Upper lobe of left lung (tissue), 6 donors: Measurements from ENCODE around the gene FRAS1. TPM values are rescaled to one million over a fixed set of nuclear protein-coding genes. Genes with fewer than 3 reads are reported as not detected.

Source experiments
- ATAC-seq, 2 donors: fragments of 200-7000 bp; cut with Tn5 transposase; one replicate each; pipeline ENCODE4 v1.9.1; 2022; ENCODE audit warnings: mild to moderate bottlenecking in 2 of 2, moderate library complexity in 2 of 2; ENCODE audit not compliant: low FRiP score in 2 of 2
- DNase-seq, 2 donors: peaks; one replicate each; pipeline ENCODE4 v3.0.0-alpha.2; 2019 to 2020
- H3K27ac ChIP-seq, 4 donors: fragments of 200-600 bp; sonication (generic); one replicate each; pipeline ENCODE4 v1.5.1; 2016 to 2019
- H3K27me3 ChIP-seq, 4 donors: fragments of 200-600 bp; sonication (generic); one replicate each; pipeline ENCODE4 v1.5.1; 2017 to 2019
- H3K36me3 ChIP-seq, 4 donors: fragments of 200-600 bp; sonication (generic); one replicate each; pipeline ENCODE4 v1.5.1; 2016 to 2019
- H3K4me1 ChIP-seq, 4 donors: fragments of 200-600 bp; sonication (generic); one replicate each; pipeline ENCODE4 v1.5.1; 2018 to 2019
- H3K4me3 ChIP-seq, 4 donors: fragments of 200-600 bp; sonication (generic); one replicate each; pipeline ENCODE4 v1.5.1; 2017 to 2019; ENCODE audit warnings: mild to moderate bottlenecking in 2 of 4, moderate library complexity in 1 of 4
- H3K9me3 ChIP-seq, 4 donors: fragments of 200-600 bp; sonication (generic); one replicate each; pipeline ENCODE4 v1.5.1; 2018 to 2019
- CTCF ChIP-seq, 6 experiments: fragments of 450-650 bp in 4 of 6; fragments of 200-600 bp in 2 of 6; sonication (generic) in 2 of 6; IDR thresholded peaks; one replicate each; pipeline ENCODE4 v1.5.1; 2016 to 2019; ENCODE audit warnings: antibody characterized with exemption in 6 of 6
- EP300 ChIP-seq, 4 donors: sonication (generic); formaldehyde crosslinking; IDR thresholded peaks; one replicate each; pipeline ENCODE4 v1.5.1; 2017; ENCODE audit warnings: antibody characterized with exemption in 4 of 4, control low read depth in 2 of 4
- POLR2A ChIP-seq, 4 donors: fragments of 450-650 bp; IDR thresholded peaks; one replicate each; pipeline ENCODE4 v1.5.1; 2016 to 2017; ENCODE audit warnings: antibody characterized with exemption in 4 of 4, mild to moderate bottlenecking in 2 of 4
- POLR2AphosphoS5 ChIP-seq, 2 donors: sonication (generic); formaldehyde crosslinking; IDR thresholded peaks; one replicate each; pipeline ENCODE4 v1.5.1; 2017; ENCODE audit warnings: antibody characterized with exemption in 2 of 2
- WGBS, 2 donors: methylation state at CpG; one replicate each; pipeline ENCODE4 v1.1.5; 2017 to 2018; 5-methylcytosine and 5-hydroxymethylcytosine counted together
- total RNA-seq, 6 donors: library from RNA; depleted of rRNA in 4 of 6; stranded (reverse); fragments of >200 nt in 4 of 6; gene quantifications; one replicate each; pipeline versions ENCODE4 v1.1.0 to v1.2.1, GENCODE V29; 2016 to 2021
- donor health status: DM: no; HTN: no; CAD: no; lungs with moderate emphysema.
- donor health status: DM: no; HTN: yes; CAD: no; lungs with severe emphysema.

The FRAS1 gene
- total RNA-seq, 6 donors from 2014 or later, result 3.9 to 11.2 (median 6.7) TPM

GRCh38 chr4:78068481-78068880 lies 11.4 kb downstream of the FRAS1 start:
- H3K4me3 ChIP-seq, result no peak overlapping the region
- WGBS, 2 donors, result 0 to 80% methylated on average over 1 of the region's 1 CpG
- H3K27ac ChIP-seq, result no peak overlapping the region
- DNase-seq, result no peak
- H3K36me3 ChIP-seq, result no peaks in the 10 kb centered on the region
- no peak for ATAC-seq
- no peaks in the 10 kb centered on the region for H3K4me1 ChIP-seq
- H3K9me3 ChIP-seq, result no peaks in the 10 kb centered on the region
- H3K27me3 ChIP-seq, result no peaks in the 10 kb centered on the region
- TF ChIP-seq CTCF (IDR thresholded peaks at IDR 0.05) (no peak), EP300 (IDR thresholded peaks at IDR 0.05) (no peak), POLR2AphosphoS5 (IDR thresholded peaks at IDR 0.05) (no peak), POLR2A (IDR thresholded peaks at IDR 0.05) (no peak)

GRCh38 chr4:78069319-78069718 lies 12.2 kb downstream of the FRAS1 start:
- no peak for ATAC-seq
- Histone ChIP-seq H3K27me3 (no peaks in the 10 kb centered on the region), H3K4me3 (no peak overlapping the region), H3K4me1 (no peaks in the 10 kb centered on the region), H3K36me3 (no peaks in the 10 kb centered on the region), H3K27ac (no peak overlapping the region), H3K9me3 (no peaks in the 10 kb centered on the region)
- no peak for DNase-seq
- no peak for TF ChIP-seq EP300 (IDR thresholded peaks at IDR 0.05)
- TF ChIP-seq POLR2A (IDR thresholded peaks at IDR 0.05), result no peak
- no peak for TF ChIP-seq CTCF (IDR thresholded peaks at IDR 0.05)
- no peak for TF ChIP-seq POLR2AphosphoS5 (IDR thresholded peaks at IDR 0.05)
- 81 to 85% methylated on average over 4 of the region's 4 CpGs for WGBS, 2 donors

GRCh38 chr4:78069859-78070258 lies 12.7 kb downstream of the FRAS1 start:
- H3K27me3 ChIP-seq, result no peaks in the 10 kb centered on the region
- H3K9me3 ChIP-seq, result no peaks in the 10 kb centered on the region
- H3K4me1 ChIP-seq, result no peaks in the 10 kb centered on the region
- TF ChIP-seq EP300 (IDR thresholded peaks at IDR 0.05) (no peak), POLR2A (IDR thresholded peaks at IDR 0.05) (no peak), CTCF (IDR thresholded peaks at IDR 0.05) (no peak), POLR2AphosphoS5 (IDR thresholded peaks at IDR 0.05) (no peak)
- WGBS, 2 donors, result 80 to 91% methylated on average over 3 of the region's 3 CpGs
- ATAC-seq (no peak), DNase-seq (no peak)
- H3K27ac ChIP-seq, result no peak overlapping the region
- no peak overlapping the region for H3K4me3 ChIP-seq
- no peaks in the 10 kb centered on the region for H3K36me3 ChIP-seq

- no peak overlapping the region for H3K4me3 ChIP-seq
- H3K36me3 ChIP-seq, result no peaks in the 10 kb centered on the region
- no peaks in the 10 kb centered on the region for H3K27me3 ChIP-seq
- TF ChIP-seq CTCF (IDR thresholded peaks at IDR 0.05) (no peak), POLR2A (IDR thresholded peaks at IDR 0.05) (no peak)
- H3K9me3 ChIP-seq, result no peaks in the 10 kb centered on the region
- no peaks in the 10 kb centered on the region for H3K4me1 ChIP-seq
- 90% methylated on average over 2 of the region's 2 CpGs for WGBS, 2 donors
- no peak overlapping the region for H3K27ac ChIP-seq
- ATAC-seq (no peak), DNase-seq (no peak)
Measured at GRCh38 chr4:78070731-78071282, 13.7 kb downstream of the FRAS1 start.

DNA sequence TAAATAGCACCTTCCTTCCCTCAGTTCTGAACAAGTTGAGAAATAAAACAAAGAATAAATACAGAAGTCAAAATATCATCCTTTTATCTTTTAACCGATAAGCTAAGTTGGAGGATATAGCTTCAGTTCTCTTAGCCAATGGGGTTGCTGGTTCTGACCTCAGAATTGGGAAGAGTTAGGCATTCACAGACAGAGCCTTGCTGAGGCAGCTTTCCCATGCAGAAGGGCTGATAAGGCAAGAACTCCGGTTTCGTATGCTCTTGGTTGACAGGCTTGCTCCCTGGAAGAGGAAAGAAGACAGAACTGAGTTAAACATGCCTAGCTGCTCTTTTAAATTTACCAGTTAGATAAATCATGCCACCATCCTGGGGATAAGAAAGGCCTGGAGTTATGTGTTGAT lies 17.6 kb downstream of the FRAS1 start:
- no peaks in the 10 kb centered on the region for H3K36me3 ChIP-seq
- TF ChIP-seq EP300 (IDR thresholded peaks at IDR 0.05) (no peak), CTCF (IDR thresholded peaks at IDR 0.05) (no peak), POLR2AphosphoS5 (IDR thresholded peaks at IDR 0.05) (no peak), POLR2A (IDR thresholded peaks at IDR 0.05) (no peak)
- no peak for ATAC-seq
- H3K27me3 ChIP-seq, result no peaks in the 10 kb centered on the region
- WGBS, 2 donors, result 86 to 94% methylated on average over 3 of the region's 3 CpGs
- H3K27ac ChIP-seq, result no peak overlapping the region
- no peaks in the 10 kb centered on the region for H3K4me1 ChIP-seq
- DNase-seq, result no peak
- no peaks in the 10 kb centered on the region for H3K9me3 ChIP-seq
- H3K4me3 ChIP-seq, result no peak overlapping the region
